ENCODE results near the gene OR2T6. TPM values are rescaled to one million over a fixed set of nuclear protein-coding genes. Genes with fewer than 3 reads are reported as not detected.
A peak's percentile ranks its signal among the peaks of the same experiment; 100 is the strongest.
"Not testable (repeated sequence)": the region's sequence is repeated elsewhere in the genome, so short reads cannot be mapped to it uniquely, and the experiment has no call there.

The OR2T6 gene, protein sequence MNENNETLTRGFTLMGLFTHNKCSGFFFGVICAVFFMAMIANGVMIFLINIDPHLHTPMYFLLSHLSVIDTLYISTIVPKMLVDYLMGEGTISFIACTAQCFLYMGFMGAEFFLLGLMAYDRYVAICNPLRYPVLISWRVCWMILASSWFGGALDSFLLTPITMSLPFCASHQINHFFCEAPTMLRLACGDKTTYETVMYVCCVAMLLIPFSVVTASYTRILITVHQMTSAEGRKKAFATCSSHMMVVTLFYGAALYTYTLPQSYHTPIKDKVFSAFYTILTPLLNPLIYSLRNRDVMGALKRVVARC
- under 0.01 TPM for total RNA-seq

DNA sequence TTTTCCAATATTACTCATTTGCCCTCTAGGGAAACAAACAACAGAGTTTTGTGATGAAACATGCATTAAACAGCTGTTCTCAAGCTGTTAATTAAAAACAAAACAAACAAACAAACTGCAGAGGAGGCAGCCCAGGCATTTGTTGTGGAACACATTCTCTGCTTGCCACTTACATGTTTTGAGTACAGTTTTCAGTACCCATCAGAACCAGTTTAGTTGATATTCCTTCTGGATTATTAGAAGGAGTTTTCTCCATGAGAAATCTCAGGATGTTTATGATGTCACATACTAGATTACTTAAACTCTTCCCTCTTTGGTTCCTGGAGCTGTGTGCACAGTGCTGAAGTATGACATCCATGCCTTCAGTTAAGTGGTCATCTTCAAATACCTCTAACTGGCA, at the start of gene OR2T6:
OR2T6 (plus strand) TSS at position 301 of the 400 bp plus-strand sequence. CDS start 11,863 bp downstream, outside the sequence.
- DNase-seq (ENCODE audit: low read depth in 2 of 3, low spot score in 2 of 3), result no peak

DNA sequence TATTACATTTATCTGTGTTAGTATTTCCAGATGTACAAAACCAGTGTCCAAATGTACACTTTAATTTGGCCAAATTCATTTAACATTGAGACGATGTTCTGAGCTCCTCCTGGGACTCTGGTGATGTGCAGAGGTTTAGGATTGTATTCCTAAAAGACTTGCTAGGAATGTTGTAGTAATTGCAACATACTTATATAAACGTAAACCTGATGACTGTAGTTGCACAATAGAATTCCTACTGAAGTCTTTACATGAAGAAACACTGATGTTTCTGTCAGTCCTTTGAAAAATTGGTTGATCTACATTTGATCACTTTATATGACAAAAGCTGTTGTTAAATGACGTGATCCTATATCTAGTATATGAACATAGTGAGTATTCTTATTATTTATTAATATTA, 32.1 kb upstream of the OR2T6 start:
- no peak for DNase-seq (ENCODE audit: low read depth in 2 of 3, low spot score in 2 of 3)

DNA sequence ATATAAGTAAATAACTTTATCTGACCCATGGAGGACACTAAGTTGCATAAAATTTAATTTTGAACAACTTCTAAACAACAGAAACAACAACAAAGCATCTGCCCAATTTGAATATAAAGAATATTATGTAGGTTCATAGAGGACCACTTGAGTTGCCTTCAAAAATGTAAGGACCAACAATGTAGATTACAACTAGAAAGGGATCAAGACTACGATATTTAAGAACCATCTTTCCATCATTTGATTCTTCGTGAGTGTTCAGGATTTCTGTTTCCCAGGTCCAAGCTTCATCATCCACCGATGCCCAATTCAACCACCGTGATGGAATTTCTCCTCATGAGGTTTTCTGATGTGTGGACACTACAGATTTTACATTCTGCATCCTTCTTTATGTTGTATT, 27.1 kb upstream of the OR2T6 start, which contains the start of gene OR14C36:
OR14C36 (plus strand) TSS at position 301 of the 400 bp plus-strand sequence; CDS start at position 301, 0 bp downstream.
- no peak for DNase-seq (ENCODE audit: low read depth in 2 of 3, low spot score in 2 of 3)

DNA sequence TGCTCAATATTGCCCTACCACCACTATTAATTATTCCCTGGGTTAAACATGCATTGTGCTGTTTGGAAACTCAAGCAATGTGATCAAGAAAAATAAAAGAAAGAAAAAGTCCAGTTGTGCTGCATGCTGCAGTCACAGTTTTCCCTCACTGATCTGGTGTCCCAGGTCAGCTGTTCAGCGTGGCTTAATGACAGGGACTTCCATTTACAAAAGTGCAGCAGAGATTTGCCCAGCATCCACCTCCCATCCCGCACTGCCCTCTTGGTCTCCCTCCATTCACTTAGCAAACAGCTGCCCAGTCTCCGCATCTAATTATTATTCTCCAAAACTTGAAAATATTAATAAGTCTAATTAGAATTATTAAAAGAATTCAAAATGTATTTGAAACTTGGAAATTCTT, 16.1 kb upstream of the OR2T6 start:
- no peak for DNase-seq (ENCODE audit: low read depth in 2 of 3, low spot score in 2 of 3)

DNA sequence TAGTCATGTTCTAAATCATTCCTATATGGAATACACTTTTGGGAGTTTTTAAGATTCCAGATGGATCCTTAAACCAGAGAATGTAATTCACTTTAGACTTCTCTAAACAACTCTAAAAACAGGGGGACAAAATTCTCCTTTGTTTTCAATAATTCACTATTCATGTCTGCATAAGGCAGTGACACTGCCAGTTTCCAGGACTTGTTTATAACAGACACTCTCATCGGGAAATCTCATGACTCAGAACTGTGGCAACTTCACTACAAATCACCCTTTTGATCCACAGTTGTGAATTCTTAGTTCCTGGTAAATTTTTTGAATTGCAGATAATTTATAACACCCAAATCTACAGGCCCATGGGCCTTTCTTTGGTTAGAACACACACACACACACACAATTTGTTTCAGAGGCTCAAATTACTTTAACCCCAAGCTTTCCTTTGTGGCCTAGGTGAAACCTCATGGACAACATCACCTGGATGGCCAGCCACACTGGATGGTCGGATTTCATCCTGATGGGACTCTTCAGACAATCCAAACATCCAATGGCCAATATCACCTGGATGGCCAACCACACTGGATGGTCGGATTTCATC, 14.3 kb upstream of the OR2T6 start, which contains the start of gene OR2T4:
OR2T4 (plus strand) TSS at position 545 of the 595 bp plus-strand sequence; CDS start at position 545, 0 bp downstream.
- DNase-seq (ENCODE audit: low read depth in 2 of 3, low spot score in 2 of 3), result no peak

DNA sequence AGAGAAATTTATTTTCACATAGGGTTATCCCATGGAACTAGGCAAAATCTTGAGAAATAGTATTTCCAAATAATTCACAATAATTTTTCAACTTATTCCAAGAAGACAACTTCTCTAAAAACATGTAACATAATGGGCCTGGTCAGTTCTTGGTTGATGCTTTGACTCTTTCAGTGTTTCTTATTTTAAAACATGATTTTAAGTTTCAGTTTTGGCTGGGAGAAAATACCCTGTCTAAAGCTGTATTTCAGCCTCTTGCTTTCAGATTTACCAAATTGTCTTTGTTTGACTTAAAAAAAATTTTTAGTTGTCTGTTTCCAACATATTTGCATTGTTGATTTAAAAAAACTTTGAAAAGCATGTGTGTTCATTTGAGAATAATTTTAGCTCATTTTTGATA, 8.9 kb upstream of the OR2T6 start:
- no peak for DNase-seq (ENCODE audit: low read depth in 2 of 3, low spot score in 2 of 3)

DNA sequence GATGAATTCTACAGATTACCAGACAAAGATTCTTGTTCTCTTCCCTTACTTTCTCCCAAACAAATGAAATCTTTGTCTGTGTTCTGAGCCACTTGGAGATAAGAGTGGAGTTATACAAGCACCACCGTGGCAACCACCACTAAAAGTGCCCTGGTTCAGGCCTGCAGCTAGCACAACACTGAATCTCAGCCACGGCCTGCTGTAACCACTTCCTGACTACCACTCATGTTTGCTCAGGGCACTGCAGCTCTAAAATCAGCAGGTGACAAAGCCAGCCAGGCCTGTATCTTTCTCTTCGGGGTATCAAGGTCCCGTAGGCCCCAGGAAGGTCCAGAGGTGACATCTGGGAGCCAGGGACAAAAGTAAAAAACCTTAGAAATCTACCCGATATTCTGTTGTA, 3.2 kb upstream of the OR2T6 start:
- peak in 1 of 3 donors; percentile 54 for DNase-seq (ENCODE audit: low read depth in 2 of 3, low spot score in 2 of 3)

DNA sequence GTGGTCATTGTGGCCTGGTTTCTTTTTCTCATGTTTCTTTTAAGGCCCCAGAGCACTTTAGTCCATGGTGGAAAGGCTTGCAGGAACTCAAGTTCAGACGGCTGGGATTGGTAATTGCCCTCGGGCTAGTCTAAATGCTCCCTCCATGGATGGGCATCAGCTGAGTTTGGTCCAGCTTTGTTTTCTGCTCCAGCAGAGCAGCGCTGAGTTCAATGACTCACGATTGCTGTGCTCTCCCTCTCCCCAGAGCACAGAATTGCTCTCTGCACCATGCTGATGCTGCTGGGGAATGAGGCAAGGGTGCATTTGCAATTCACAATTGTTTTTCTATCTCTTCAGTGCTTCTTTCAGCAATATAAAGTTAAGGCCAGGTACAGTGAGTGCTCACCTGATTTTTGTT, 1.8 kb upstream of the OR2T6 start:
- DNase-seq (ENCODE audit: low read depth in 2 of 3, low spot score in 2 of 3), result no peak

DNA sequence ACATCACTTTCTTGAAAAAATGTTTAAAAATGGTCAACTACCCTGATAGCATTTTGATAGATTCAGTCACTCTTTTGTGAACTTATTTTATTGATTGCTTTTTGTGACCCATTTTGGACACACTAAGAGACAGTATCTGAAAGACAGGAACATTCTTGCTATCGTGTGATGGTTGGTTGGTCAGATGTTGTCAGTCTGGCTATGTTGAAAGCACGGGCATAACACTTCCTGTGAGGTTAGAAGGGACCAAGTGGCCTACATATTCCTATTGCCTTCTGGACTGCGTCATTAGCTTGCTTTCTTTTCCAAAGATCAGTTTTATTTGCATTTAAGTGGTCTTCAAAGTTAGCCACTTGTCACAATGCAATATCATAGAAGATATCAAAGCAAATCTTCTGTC, 1.4 kb downstream of the OR2T6 start:
- DNase-seq (ENCODE audit: low read depth in 2 of 3, low spot score in 2 of 3), result no peak

DNA sequence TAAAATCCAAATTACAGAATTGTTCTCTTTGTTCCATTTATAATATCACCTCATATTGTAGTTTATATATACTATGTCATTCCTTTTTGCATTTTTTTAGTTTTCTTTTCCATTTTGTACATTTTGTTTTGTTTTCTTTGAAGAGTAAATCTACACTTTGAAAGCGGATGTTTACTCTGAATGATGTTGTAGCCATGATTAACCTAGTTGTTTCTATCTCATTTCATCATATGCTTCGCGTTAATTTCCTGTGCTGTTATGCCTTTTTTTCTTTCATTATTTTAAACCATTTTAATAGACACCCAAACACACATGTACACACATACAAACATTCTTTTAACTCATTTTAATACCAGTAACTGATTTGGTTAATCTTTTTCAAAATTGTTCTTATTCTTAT, 5.3 kb downstream of the OR2T6 start:
- DNase-seq (ENCODE audit: low read depth in 2 of 3, low spot score in 2 of 3), result no peak

DNA sequence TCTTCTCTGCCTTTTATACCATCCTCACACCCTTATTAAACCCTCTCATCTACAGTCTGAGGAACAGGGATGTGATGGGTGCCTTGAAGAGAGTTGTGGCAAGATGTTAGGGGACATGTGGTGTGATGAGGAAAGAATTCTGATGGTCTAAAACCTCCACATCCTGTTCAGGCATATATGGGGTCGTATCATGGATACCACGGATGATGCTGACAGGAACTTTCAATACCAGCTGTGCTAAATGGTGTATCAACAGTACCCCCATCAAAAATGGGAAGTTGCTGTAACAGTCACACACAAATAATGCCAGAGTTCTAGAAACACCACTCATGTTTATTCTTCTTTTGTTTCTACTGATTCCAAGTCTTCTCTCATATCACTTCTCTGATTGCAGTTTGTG, 12.9 kb downstream of the OR2T6 start:
- peak in 1 of 3 donors; percentile 31 for DNase-seq (ENCODE audit: low read depth in 2 of 3, low spot score in 2 of 3)

DNA sequence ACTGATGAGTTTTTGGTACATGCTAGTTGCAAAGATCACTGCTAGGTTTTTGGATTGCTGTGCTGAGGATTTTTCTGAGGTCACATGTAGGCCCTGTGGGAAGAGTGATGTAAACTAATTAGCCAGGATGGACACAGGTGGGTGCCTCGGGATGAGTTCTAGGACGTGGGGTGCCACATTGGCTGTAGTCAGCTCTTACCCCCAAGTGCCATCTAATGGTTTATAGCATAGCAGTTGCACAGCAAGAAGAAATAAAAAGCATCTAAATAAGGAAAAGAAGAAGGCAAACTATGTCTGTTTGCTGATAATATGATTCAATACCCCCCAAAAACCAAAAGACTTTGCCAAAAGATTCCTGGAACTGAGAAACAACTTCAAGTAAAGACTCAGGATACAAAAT, 17.5 kb downstream of the OR2T6 start:
- no peak for DNase-seq (ENCODE audit: low read depth in 2 of 3, low spot score in 2 of 3)

DNA sequence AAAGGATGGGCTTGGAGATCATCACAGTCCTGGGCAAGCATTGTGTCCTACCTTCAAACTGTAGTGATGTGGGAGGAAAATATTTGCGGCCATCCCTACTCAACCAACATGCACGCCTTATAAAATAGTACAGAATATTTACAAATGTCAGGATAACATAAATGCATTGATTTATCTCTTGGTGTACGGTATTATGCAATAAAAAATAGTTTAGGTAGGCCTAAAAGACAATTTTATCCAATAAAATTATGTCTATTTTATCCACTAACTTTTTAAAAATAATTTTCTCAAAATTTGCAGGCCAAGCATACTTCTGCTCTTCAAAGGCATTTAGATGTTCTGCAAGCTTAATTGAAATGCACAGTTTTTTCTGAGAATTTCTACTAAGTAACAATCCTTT, 27.2 kb downstream of the OR2T6 start, which contains the start of gene OR2T1:
OR2T1 (plus strand) TSS at position 301 of the 400 bp plus-strand sequence. CDS start 3,100 bp downstream, outside the sequence.
- no peak for DNase-seq (ENCODE audit: low read depth in 2 of 3, low spot score in 2 of 3)

DNA sequence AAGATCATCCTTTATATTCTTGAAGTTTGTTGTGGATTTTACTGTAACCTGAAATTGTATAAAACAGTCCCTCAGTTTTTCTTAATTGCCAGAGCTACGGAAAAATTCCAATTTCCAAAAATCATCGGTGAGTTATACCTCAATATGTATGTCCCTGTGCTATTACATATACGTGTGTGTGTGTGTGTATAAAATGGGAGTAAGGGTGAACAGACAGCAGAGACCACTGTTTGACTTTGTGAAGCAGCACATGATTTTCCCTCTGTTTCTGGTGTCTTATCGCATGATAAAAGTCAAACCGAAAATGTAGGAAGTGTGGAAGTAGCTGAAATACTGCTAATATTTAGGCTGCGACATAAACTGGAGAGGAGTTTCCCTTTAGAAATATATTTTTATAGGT, 28.5 kb downstream of the OR2T6 start:
- peak; percentile 43 to 51 (median 47) for DNase-seq (ENCODE audit: low read depth in 2 of 3, low spot score in 2 of 3)

DNA sequence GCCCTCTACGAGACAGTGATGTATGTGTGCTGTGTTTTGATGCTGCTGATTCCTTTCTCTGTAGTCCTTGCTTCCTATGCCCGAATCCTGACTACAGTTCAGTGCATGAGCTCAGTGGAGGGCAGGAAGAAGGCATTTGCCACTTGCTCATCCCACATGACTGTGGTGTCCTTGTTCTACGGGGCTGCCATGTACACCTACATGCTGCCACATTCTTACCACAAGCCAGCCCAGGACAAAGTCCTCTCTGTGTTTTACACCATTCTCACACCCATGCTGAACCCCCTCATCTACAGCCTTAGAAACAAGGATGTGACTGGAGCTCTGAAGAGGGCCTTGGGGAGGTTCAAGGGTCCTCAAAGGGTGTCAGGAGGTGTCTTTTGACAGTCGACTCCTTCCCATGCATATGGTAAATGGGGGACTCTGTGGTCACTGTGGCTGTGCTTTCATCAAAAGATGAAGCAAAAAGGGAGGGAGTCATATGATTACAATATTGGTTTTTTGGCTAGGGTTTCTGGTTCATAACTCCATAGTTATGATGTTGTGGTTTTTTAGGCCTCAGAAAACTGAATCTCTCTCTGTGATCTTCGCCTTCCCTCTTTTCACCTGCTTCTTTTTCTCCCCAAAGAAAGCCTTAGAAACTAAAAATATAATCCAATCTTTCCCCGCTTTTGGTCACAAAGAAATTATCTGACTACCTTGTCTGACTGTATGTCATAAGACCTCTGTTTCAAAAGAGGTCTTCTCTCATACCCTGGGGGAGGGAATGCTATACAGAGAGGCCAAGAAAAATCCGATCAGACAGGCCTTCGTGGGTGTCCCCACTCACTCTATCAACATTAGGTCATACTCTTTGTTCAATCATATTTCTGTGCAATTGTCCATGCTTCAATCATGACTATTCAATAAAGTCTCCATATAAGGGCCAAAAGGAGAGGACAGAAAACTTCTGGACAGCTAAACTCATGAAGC, 31.5 kb downstream of the OR2T6 start:
- DNase-seq (ENCODE audit: low read depth in 2 of 3, low spot score in 2 of 3), result no peak

DNA sequence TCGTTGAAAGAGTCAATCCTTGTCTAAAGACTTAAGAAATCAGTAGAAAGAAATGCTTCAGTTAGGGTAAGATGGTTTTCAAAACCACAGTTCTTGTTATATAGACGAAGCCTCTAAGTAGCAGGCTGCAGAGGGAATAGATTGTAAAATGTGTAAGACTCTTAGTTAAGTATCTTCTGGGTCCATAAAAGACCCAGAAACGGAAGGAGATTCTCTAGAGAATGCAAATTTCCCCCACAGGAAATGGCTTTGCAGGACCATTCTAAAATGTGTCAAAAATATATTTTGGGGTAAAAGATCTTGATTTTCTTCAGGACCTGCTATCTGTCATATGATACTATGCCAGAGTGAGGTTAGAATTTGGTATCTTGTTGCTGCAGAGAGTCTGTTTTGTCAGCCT, 40.7 kb downstream of the OR2T6 start:
- DNase-seq (ENCODE audit: low read depth in 2 of 3, low spot score in 2 of 3), result no peak

DNA sequence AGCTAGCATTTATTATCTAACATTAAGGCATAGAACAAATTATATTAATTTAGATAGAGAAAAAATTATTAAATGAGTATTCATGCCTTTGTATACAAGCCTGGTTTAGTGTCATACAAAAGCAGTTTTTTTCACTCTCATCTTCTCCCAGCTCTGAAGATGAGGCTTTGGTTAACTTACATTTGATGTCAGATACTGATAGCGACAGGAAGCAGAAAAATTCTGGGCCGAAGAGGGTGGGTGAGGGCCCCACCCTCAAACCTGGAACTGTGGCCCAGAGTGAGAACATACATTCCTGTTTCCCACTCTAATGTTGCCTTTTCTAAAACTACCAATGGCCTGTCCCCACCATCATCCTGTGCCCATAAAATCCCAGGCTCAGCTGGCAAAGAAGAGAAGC, 42.3 kb downstream of the OR2T6 start:
- no peak for DNase-seq (ENCODE audit: low read depth in 2 of 3, low spot score in 2 of 3)

DNA sequence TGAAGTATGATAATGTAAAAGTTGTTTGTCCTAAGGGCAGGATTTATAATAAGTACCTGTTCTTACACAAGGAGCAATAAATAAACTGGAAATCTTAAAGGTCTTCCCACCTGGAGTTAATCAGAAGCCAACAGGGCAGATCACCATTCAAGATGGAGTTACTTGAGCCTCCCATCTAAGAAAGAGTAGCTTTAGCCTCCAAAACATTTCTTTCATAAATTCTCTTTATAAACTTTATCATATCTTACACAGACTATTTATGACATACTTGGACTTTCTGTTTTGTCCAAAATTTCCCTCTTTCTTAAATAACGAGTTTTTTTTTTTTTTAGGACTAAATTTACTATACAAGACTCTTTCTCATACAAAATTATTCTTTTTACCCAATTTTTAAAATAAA, 45.8 kb downstream of the OR2T6 start:
- peak in 1 of 3 donors; percentile 13 for DNase-seq (ENCODE audit: low read depth in 2 of 3, low spot score in 2 of 3)

DNA sequence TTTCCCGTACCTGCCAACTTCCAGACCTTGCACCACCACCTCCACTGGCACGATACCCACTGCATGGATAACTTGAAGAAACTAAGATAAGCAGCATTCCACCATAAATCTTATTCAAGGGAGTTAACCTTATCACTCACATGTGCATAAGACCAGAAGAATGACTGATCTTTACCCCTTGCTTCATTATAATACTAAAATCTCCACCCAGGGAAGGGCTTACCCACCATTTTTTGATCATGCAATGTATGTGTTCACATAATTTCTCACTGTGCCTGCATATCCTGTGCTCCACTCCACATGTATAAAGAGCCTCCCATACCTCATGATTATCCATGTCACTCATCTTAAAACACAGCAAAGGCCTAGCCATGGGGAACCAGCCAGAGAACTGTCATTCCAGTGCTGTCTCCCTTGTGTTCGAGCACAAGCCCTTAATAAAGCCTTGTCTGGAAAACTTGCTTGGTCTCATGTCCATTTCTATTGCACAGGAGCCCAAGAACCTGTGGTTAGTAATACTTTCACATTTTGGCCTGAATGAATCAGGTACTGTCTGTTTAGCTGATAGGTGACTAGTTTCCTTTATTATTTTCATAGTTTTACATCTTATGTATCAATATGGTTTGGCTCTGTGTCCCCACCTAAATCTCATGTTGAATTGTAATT, 52.1 kb downstream of the OR2T6 start:
- DNase-seq (ENCODE audit: low read depth in 2 of 3, low spot score in 2 of 3), result not testable (repeated sequence)

DNA sequence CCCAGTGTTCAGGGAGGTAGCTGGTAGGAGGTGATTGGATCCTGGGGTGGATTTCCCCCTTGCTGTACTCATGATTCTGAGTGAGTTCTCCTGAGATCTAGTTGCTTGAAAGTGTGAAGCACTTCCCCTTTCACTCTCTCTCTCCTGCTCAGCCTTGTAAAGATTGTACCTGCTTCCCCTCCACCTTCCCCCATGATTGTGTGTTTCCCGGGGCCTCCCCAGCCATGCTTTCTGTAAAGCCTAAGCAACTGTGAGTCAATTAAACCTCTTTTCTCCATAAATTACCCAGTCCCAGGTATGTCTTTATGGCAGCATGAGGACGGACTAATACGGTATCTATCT, 52.6 kb downstream of the OR2T6 start:
- DNase-seq (ENCODE audit: low read depth in 2 of 3, low spot score in 2 of 3), result not testable (repeated sequence)

All from hematopoietic multipotent progenitor cell (in vitro differentiated cells).